Ishikawa (cell line): ENCODE data around the gene TAGLN.
A peak's percentile ranks its signal among the peaks of the same experiment; 100 is the strongest.

Experiments used
- CEBPB ChIP-seq: IDR thresholded peaks from 2 replicates; pipeline ENCODE4 v1.6.1; 2012
- CREB1 ChIP-seq: IDR thresholded peaks from 2 replicates; pipeline ENCODE4 v1.6.1; 2012; ENCODE audit warnings: low read depth
- EGR1 ChIP-seq: IDR thresholded peaks from 2 replicates; pipeline ENCODE4 v1.6.1; 2012
- EP300 ChIP-seq: IDR thresholded peaks from 2 replicates; pipeline ENCODE4 v1.6.1; 2012; ENCODE audit warnings: borderline replicate concordance
- FOXM1 ChIP-seq: IDR thresholded peaks from 2 replicates; pipeline ENCODE4 v1.6.1; 2012; ENCODE audit warnings: low read depth, borderline replicate concordance
- NFIC ChIP-seq: IDR thresholded peaks from 2 replicates; pipeline ENCODE4 v1.6.1; 2012
- RAD21 ChIP-seq: IDR thresholded peaks from 2 replicates; pipeline ENCODE4 v1.6.1; 2012; ENCODE audit warnings: low read depth
- TAF1 ChIP-seq: IDR thresholded peaks from 2 replicates; pipeline ENCODE4 v1.6.1; 2012; ENCODE audit warnings: low read depth, mild to moderate bottlenecking
- TCF12 ChIP-seq: IDR thresholded peaks from 2 replicates; pipeline ENCODE4 v1.6.1; 2012; ENCODE audit warnings: low read depth
- TEAD4 ChIP-seq: IDR thresholded peaks from 2 replicates; pipeline ENCODE4 v1.6.1; 2012
- YY1 ChIP-seq: IDR thresholded peaks from 2 replicates; pipeline ENCODE4 v1.6.1; 2012; ENCODE audit warnings: low read depth
- ZBTB7A ChIP-seq: IDR thresholded peaks from 2 replicates; pipeline ENCODE4 v1.6.1; 2012; ENCODE audit warnings: low read depth
- TF ChIP-seq, protein P1 (sequence below): IDR thresholded peaks from 2 replicates; pipeline ENCODE4 v1.6.1; 2012; ENCODE audit warnings: low read depth, mild to moderate bottlenecking
- TF ChIP-seq, protein P2 (sequence below): IDR thresholded peaks from 2 replicates; pipeline ENCODE4 v1.6.1; 2012
- TF ChIP-seq, protein P3 (sequence below): IDR thresholded peaks from 2 replicates; pipeline ENCODE4 v1.6.1; 2012

Gene TAGLN

DNA sequence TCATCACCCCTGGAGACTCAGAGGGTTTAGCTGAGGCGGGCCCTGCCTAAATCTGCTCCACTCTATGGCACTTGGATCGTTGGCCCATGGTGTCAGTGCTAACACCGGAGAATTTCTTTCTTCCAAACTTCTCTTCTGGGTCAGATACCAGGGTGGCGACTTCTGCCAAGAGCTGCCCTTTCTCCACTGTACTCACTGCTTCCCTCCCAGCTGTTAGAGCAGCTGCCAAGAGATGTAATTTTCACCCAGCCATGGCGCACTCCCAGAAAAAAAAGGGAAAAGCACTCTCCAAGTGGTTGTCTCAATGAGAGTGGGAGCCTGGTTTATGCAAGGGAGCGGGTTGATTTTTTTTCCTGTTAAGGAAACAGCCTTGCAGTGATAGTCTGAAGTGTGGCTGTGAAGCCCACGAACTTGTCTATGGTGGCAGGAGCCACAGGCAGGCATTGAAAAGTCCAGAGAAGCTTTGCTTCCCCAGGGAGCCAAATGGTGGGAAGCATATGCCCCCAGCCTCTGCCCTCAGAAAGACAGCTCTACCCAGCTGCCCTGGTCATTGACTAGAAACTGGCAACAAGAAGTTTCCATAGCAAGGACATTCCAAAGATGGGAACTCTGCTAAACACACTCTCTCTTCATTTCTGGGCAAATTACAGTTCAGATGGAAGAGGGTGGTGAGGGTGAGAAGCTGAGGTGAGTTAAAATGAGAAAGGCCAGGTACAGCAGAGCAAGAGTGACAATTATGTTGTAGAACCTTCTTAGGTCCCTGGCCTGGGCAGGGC, 22.0 kb downstream of the TAGLN start:
- no peak for TF ChIP-seq ZBTB7A
- no peak for TF ChIP-seq TEAD4
- TF ChIP-seq, protein P1, sequence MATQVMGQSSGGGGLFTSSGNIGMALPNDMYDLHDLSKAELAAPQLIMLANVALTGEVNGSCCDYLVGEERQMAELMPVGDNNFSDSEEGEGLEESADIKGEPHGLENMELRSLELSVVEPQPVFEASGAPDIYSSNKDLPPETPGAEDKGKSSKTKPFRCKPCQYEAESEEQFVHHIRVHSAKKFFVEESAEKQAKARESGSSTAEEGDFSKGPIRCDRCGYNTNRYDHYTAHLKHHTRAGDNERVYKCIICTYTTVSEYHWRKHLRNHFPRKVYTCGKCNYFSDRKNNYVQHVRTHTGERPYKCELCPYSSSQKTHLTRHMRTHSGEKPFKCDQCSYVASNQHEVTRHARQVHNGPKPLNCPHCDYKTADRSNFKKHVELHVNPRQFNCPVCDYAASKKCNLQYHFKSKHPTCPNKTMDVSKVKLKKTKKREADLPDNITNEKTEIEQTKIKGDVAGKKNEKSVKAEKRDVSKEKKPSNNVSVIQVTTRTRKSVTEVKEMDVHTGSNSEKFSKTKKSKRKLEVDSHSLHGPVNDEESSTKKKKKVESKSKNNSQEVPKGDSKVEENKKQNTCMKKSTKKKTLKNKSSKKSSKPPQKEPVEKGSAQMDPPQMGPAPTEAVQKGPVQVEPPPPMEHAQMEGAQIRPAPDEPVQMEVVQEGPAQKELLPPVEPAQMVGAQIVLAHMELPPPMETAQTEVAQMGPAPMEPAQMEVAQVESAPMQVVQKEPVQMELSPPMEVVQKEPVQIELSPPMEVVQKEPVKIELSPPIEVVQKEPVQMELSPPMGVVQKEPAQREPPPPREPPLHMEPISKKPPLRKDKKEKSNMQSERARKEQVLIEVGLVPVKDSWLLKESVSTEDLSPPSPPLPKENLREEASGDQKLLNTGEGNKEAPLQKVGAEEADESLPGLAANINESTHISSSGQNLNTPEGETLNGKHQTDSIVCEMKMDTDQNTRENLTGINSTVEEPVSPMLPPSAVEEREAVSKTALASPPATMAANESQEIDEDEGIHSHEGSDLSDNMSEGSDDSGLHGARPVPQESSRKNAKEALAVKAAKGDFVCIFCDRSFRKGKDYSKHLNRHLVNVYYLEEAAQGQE, result no peak
- TF ChIP-seq, protein P2, sequence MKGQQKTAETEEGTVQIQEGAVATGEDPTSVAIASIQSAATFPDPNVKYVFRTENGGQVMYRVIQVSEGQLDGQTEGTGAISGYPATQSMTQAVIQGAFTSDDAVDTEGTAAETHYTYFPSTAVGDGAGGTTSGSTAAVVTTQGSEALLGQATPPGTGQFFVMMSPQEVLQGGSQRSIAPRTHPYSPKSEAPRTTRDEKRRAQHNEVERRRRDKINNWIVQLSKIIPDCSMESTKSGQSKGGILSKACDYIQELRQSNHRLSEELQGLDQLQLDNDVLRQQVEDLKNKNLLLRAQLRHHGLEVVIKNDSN, result no peak
- TF ChIP-seq CEBPB, result no peak
- TF ChIP-seq CREB1, result no peak
- no peak for TF ChIP-seq TAF1
- no peak for TF ChIP-seq EGR1
- TF ChIP-seq, protein P3, sequence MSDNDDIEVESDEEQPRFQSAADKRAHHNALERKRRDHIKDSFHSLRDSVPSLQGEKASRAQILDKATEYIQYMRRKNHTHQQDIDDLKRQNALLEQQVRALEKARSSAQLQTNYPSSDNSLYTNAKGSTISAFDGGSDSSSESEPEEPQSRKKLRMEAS, result no peak
- no peak for TF ChIP-seq RAD21
- no peak for TF ChIP-seq NFIC
- TF ChIP-seq FOXM1, result no peak
- no peak for TF ChIP-seq TCF12
- TF ChIP-seq EP300, result no peak

DNA sequence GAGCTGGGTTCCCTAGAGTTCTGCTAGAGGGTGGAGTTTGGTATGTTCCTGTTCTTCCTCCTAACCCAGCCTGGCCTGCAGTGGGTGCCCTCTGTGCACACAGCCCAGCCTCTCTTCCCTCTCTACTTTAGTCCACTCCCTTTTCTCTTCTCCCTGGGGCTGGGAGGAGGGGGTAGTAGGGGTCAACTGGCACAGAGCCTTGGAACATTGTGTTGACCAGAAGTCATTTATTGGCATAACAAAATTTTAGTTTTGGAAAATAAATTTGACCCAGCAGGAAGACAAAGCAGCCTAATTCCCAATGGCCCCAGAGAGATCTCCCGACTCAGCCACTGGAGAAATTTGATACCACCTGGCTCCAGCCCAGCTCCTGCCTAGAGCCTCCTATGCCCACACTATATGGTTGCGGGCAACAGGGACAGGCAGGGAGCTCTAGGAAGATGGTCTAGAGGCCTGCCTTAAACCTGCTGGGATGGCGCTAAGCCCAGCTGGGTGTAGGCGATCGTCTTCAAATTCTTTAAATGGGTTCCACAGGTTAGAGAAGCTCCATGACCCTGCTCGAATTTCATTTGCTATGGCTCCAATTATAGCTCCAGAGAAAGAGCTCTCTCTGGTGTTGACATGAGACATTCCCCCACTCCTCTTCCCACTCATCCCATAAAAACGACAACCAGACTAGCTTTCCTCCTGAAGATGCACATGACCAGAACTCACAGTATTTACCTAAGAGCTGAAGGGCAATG, 22.8 kb downstream of the TAGLN start:
- no peak for TF ChIP-seq TCF12
- TF ChIP-seq YY1, result peak; percentile 41; the same call in 1 of the 2 replicates
- no peak for TF ChIP-seq CREB1
- TF ChIP-seq FOXM1, result no peak
- TF ChIP-seq, protein P1, result no peak
- TF ChIP-seq EGR1, result no peak
- no peak for TF ChIP-seq ZBTB7A
- TF ChIP-seq NFIC, result peak; percentile 84
- TF ChIP-seq TAF1, result no peak
- TF ChIP-seq EP300, result 0 out of 2 replicates have a peak, but pooled peaks have one; percentile 28
- peak; percentile 40; the same call in 1 of the 2 replicates for TF ChIP-seq TEAD4
- no peak; the same call in 1 of the 2 replicates for TF ChIP-seq RAD21
- TF ChIP-seq, protein P2, result no peak
- TF ChIP-seq, protein P3, result peak; percentile 10; the same call in 1 of the 2 replicates
- TF ChIP-seq CEBPB, result no peak

DNA sequence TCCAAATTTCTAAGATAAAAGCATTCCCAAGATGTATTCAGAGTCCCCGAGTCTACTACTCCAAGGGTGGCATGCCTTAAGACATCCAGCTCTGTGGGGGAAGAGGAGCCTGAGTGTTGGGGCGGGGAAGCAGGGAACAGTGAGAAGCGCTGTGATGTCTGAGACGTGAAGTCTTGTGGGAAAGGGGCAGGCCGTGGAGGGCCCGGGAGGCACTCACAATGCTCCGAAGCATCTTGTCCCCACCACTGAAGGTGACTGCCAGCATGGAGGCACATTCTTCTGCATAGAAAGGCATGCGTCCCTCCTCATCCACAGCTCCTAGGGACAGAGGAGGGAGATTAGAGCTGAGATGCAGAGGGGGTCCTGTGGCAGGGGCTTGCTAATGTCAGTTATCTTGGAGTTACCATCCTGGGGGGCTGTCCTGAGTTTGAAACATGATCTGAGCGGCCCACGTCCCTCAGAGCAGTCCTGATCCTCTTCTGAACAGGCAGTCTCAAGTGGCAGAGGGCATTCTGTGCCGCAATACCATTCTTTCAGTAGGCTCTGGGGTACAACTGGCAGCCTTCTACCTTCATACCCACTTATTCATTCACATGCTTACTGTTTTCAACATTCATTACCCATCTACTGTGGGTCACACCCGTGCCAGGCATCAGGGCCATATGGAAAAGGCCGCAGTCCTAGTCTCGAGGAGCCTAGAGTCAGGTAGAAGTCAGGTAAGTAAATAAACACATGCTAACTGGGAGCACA, 24.0 kb downstream of the TAGLN start:
- TF ChIP-seq CREB1 (no peak), CEBPB (no peak), RAD21 (no peak), EGR1 (no peak), TEAD4 (no peak), FOXM1 (no peak), YY1 (no peak), EP300 (no peak), ZBTB7A (no peak), TAF1 (no peak), NFIC (no peak), TCF12 (no peak)
- TF ChIP-seq, protein P2, result no peak
- TF ChIP-seq, protein P1, result no peak
- TF ChIP-seq, protein P3, result no peak
